OCI-LY1 (cell line): Measurements from ENCODE around the gene ZFPM1.

Experiments
- H2AFZ ChIP-seq: fragments of 200-600 bp; sonication (generic), shearing (Covaris generic); 2 replicates; pipeline ENCODE4 v1.6.0; 2014; ENCODE audit warnings: antibody characterized with exemption, mild to moderate bottlenecking, low read length
- H3F3A ChIP-seq: fragments of 200-600 bp; sonication (generic), shearing (Covaris generic); 2 replicates; pipeline ENCODE4 v1.6.0; 2014; ENCODE audit warnings: mild to moderate bottlenecking, antibody characterized with exemption, low read length, moderate library complexity; ENCODE audit not compliant: insufficient read depth
- H3K27ac ChIP-seq: fragments of 200-600 bp; sonication (generic); 2 replicates; pipeline ENCODE4 v1.5.1; 2014; ENCODE audit warnings: low read length, mixed run types, mild to moderate bottlenecking, low read depth; ENCODE audit not compliant: poor library complexity, severe bottlenecking
- H3K27me3 ChIP-seq: fragments of 200-600 bp; sonication (generic); 2 replicates; pipeline ENCODE4 v1.6.0; 2014; ENCODE audit warnings: antibody characterized with exemption, mild to moderate bottlenecking, low read length, moderate library complexity; ENCODE audit not compliant: insufficient read depth
- H3K36me3 ChIP-seq: fragments of 200-600 bp; sonication (generic); 2 replicates; pipeline ENCODE4 v1.6.1; 2014; ENCODE audit warnings: mild to moderate bottlenecking, antibody characterized with exemption, low read length, moderate library complexity, mixed read lengths; ENCODE audit not compliant: insufficient read depth
- H3K4me1 ChIP-seq: fragments of 200-600 bp; sonication (generic); 2 replicates; pipeline ENCODE4 v1.5.1; 2014; ENCODE audit warnings: mild to moderate bottlenecking, low read length, moderate library complexity; ENCODE audit not compliant: insufficient read depth, severe bottlenecking
- H3K4me2 ChIP-seq: fragments of 200-600 bp; sonication (generic), shearing (Covaris generic); 2 replicates; pipeline ENCODE4 v1.6.1; 2014; ENCODE audit warnings: low read length
- H3K4me3 ChIP-seq: fragments of 200-600 bp; sonication (generic); 2 replicates; pipeline ENCODE4 v1.5.1; 2014; ENCODE audit warnings: low read length, low read depth, mild to moderate bottlenecking, mixed read lengths; ENCODE audit not compliant: poor library complexity, severe bottlenecking
- H3K79me2 ChIP-seq: fragments of 200-600 bp; shearing (Covaris generic); 2 replicates; pipeline ENCODE4 v1.6.1; 2016; ENCODE audit warnings: mixed run types, low read length, mixed read lengths; ENCODE audit not compliant: insufficient read depth
- H3K9ac ChIP-seq: fragments of 200-600 bp; sonication (generic), shearing (Covaris generic); 2 replicates; pipeline ENCODE4 v1.6.1; 2014; ENCODE audit warnings: mild to moderate bottlenecking, low read length, mixed read lengths
- H3K9me2 ChIP-seq: fragments of 200-600 bp; sonication (generic), shearing (Covaris generic); 2 replicates; pipeline ENCODE4 v1.6.1; 2014; ENCODE audit warnings: low read depth, mild to moderate bottlenecking, low read length, mixed read lengths
- H3K9me3 ChIP-seq: fragments of 200-600 bp; shearing (Covaris generic); 2 replicates; pipeline ENCODE4 v1.6.1; 2014; ENCODE audit warnings: low read length, mixed read lengths
- H4K20me1 ChIP-seq: fragments of 200-600 bp; sonication (generic), shearing (Covaris generic); 2 replicates; pipeline ENCODE4 v1.6.0; 2016; ENCODE audit warnings: mild to moderate bottlenecking, low read length; ENCODE audit not compliant: insufficient read depth
- CTCF ChIP-seq: fragments of 200-600 bp; sonication (generic), shearing (Covaris generic); IDR thresholded peaks from 2 replicates; pipeline ENCODE4 v1.5.1; 2017; ENCODE audit warnings: mild to moderate bottlenecking, antibody characterized with exemption, low read length, moderate library complexity, mixed read lengths
- EZH2 ChIP-seq: fragments of 200-600 bp; sonication (generic), shearing (Covaris generic); IDR thresholded peaks from 2 replicates; pipeline ENCODE4 v1.8.0; 2017; ENCODE audit warnings: borderline replicate concordance, mixed run types, mild to moderate bottlenecking, antibody characterized with exemption, low read length, moderate library complexity, mixed read lengths

The ZFPM1 gene

GRCh38 chr16:88452482-88453216 lies 431 bp upstream of the ZFPM1 start:
- Histone ChIP-seq H3K27ac (no peak overlapping the region), H3K9me3 (no peaks in the 10 kb centered on the region), H3K79me2 (no peaks in the 10 kb centered on the region), H4K20me1 (no peaks in the 10 kb centered on the region), H3K27me3 (peaks cover 16% of the 10 kb centered on the region; the same call in 1 of the 2 replicates), H3K9ac (0 out of 2 replicates have a peak overlapping the region, but pooled peaks have one; percentile 28), H3F3A (no peaks in the 10 kb centered on the region), H3K9me2 (no peaks in the 10 kb centered on the region), H3K4me1 (no peaks in the 10 kb centered on the region), H2AFZ (0 out of 2 replicates have a peak overlapping the region, but pooled peaks have one; percentile 3), H3K4me3 (peak overlapping the region; percentile 67), H3K36me3 (no peaks in the 10 kb centered on the region), H3K4me2 (peak overlapping the region; percentile 58)
- TF ChIP-seq CTCF (no peak), EZH2 (no peak)

GRCh38 chr16:88453611-88454522 lies 787 bp downstream of the ZFPM1 start:
- Histone ChIP-seq H3K9me2 (no peaks in the 10 kb centered on the region), H3K4me2 (peak overlapping the region; percentile 26; the same call in 1 of the 2 replicates), H3F3A (no peaks in the 10 kb centered on the region), H3K27ac (no peak overlapping the region), H3K36me3 (no peaks in the 10 kb centered on the region), H3K79me2 (no peaks in the 10 kb centered on the region), H3K4me1 (no peaks in the 10 kb centered on the region), H3K27me3 (peaks cover 21% of the 10 kb centered on the region; the same call in 1 of the 2 replicates), H3K4me3 (no peak overlapping the region), H4K20me1 (no peaks in the 10 kb centered on the region), H3K9me3 (no peaks in the 10 kb centered on the region), H2AFZ (no peak overlapping the region), H3K9ac (no peak overlapping the region)
- TF ChIP-seq CTCF (no peak), EZH2 (no peak)

- no peaks in the 10 kb centered on the region for H3K79me2 ChIP-seq
- H3K4me2 ChIP-seq: no peak overlapping the region
- no peak overlapping the region for H3K27ac ChIP-seq
- H3K9ac ChIP-seq: no peak overlapping the region
- no peaks in the 10 kb centered on the region for H3K9me2 ChIP-seq
- H3K9me3 ChIP-seq: no peaks in the 10 kb centered on the region
- H2AFZ ChIP-seq: no peak overlapping the region
- H3K36me3 ChIP-seq: no peaks in the 10 kb centered on the region
- H3K27me3 ChIP-seq: peaks cover 21% of the 10 kb centered on the region; the same call in 1 of the 2 replicates
- TF ChIP-seq EZH2 (no peak), CTCF (no peak)
- no peaks in the 10 kb centered on the region for H3K4me1 ChIP-seq
- H3F3A ChIP-seq: no peaks in the 10 kb centered on the region
- no peaks in the 10 kb centered on the region for H4K20me1 ChIP-seq
- peak overlapping the region; percentile 19 for H3K4me3 ChIP-seq
Measured at GRCh38 chr16:88454523-88454947, 1.5 kb downstream of the ZFPM1 start.
